AG04449 (cell line): ENCODE measurements around the gene SNRNP200.

ENCODE experiments used
- CTCF ChIA-PET: fragments of 350-600 bp; formaldehyde crosslinking; extraction: SDS; loops from one replicate; lab custom pipeline; 2021; ENCODE audit warnings: antibody characterized with exemption; lab: Yijun Ruan, JAX
- POLR2A ChIA-PET: fragments of 400-600, 350-600 bp; formaldehyde crosslinking; extraction: SDS; loops from one replicate; lab custom pipeline; 2020; ENCODE audit warnings: antibody characterized with exemption, inconsistent platforms; lab: Yijun Ruan, JAX
- DNase-seq: peaks from one replicate; pipeline ENCODE4 v3.0.0-alpha.2; 2010; ENCODE audit warnings: low read depth, low spot score
- H3K4me3 ChIP-seq: 2 replicates; pipeline ENCODE4 v1.5.1; 2011; ENCODE audit warnings: low read depth, mild to moderate bottlenecking, control low read depth, low read length
- CTCF ChIP-seq: IDR thresholded peaks from one replicate; pipeline ENCODE4 v1.5.1; 2011; ENCODE audit warnings: mild to moderate bottlenecking, moderate library complexity, low read length, control low read depth, inconsistent platforms; ENCODE audit not compliant: insufficient read depth; ENCODE audit errors: missing control alignments

Gene SNRNP200

GRCh38 chr2:96247896-96248295, 57.5 kb downstream of the SNRNP200 start:
- no peak for DNase-seq
- H3K4me3 ChIP-seq, result no peak overlapping the region
- no peak for TF ChIP-seq CTCF
- CTCF ChIA-PET, result interaction anchor here (0.6 to 3.4 kb wide), 3 partner anchors 12 to 74 kb away, joined by 3 to 16 read pairs (median 3); no protein-coding TSS in a partner anchor
- POLR2A ChIA-PET, result no interaction called here

GRCh38 chr2:96247009-96247408, 58.3 kb downstream of the SNRNP200 start:
- POLR2A ChIA-PET, result no interaction called here
- no peak overlapping the region for H3K4me3 ChIP-seq
- DNase-seq, result no peak
- TF ChIP-seq CTCF, result no peak
- CTCF ChIA-PET, result interaction anchor here (1.1 kb wide), 1 partner anchor 72 kb away, joined by 3 read pairs; no protein-coding TSS in a partner anchor

- no peak for TF ChIP-seq CTCF
- no peak for DNase-seq
- ChIA-PET POLR2A (no interaction called here), CTCF (interaction anchor here (0.8 to 1.6 kb wide), 5 partner anchors 15 to 107 kb away, joined by 3 to 4 read pairs (median 3); no protein-coding TSS in a partner anchor)
- no peak overlapping the region for H3K4me3 ChIP-seq
Measured at GRCh38 chr2:96245609-96246390, 59.5 kb downstream of the SNRNP200 start.

GRCh38 chr2:96243843-96244242, 61.5 kb downstream of the SNRNP200 start:
- H3K4me3 ChIP-seq, result no peak overlapping the region
- TF ChIP-seq CTCF, result no peak
- CTCF ChIA-PET, result interaction anchor here (2.1 to 2.9 kb wide), 2 partner anchors 69 to 105 kb away, joined by 5 to 10 read pairs; partner anchors contain the start of gene ASTL
- POLR2A ChIA-PET, result no interaction called here
- DNase-seq, result no peak

- POLR2A ChIA-PET, result no interaction called here
- no peak for TF ChIP-seq CTCF
- H3K4me3 ChIP-seq, result no peak overlapping the region
- peak; percentile 34 for DNase-seq
- CTCF ChIA-PET, result interaction anchor here (2.9 kb wide), 1 partner anchor 103 kb away, joined by 10 read pairs; the partner anchor contains the start of gene ASTL
Measured at GRCh38 chr2:96241900-96242611, 63.3 kb downstream of the SNRNP200 start.
